ENCODE measurements around the gene LHX4. TPM values are rescaled to one million over a fixed set of nuclear protein-coding genes. Genes with fewer than 3 reads are reported as not detected.

Gene LHX4
- total RNA-seq, 1 experiment from 2014 or later = 4.2 TPM

DNA sequence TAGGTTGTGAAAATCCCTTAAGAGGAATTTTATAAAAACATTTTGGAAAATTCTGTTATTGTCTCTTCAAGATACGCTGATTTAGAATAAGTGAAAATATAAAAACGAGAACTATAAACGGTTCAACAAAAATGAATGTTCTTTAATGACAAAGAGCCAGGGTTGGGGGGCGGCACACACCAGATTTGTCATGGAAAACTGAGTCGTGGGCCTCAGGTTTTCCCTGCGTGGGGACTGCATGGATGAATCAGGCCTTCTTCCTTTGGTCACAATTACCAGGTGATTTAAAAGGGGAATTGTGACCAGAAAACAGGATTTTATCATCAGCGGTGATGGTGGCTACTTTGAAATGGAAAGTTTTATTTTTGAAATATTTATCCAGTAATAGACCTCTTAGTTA, 8.6 kb downstream of the LHX4 start:
- H3K27me3 ChIP-seq = no peaks in the 10 kb centered on the region
- DNase-seq = no peak
- no peaks in the 10 kb centered on the region for H3K9me3 ChIP-seq (replicated peaks)
- H3K27ac ChIP-seq = no peak overlapping the region
- no peaks in the 10 kb centered on the region for H3K36me3 ChIP-seq
- 0 out of 2 replicates have a peak, but pooled peaks cover 4% of the 10 kb centered on the region for H3K4me1 ChIP-seq
- H3K4me3 ChIP-seq = no peak overlapping the region

DNA sequence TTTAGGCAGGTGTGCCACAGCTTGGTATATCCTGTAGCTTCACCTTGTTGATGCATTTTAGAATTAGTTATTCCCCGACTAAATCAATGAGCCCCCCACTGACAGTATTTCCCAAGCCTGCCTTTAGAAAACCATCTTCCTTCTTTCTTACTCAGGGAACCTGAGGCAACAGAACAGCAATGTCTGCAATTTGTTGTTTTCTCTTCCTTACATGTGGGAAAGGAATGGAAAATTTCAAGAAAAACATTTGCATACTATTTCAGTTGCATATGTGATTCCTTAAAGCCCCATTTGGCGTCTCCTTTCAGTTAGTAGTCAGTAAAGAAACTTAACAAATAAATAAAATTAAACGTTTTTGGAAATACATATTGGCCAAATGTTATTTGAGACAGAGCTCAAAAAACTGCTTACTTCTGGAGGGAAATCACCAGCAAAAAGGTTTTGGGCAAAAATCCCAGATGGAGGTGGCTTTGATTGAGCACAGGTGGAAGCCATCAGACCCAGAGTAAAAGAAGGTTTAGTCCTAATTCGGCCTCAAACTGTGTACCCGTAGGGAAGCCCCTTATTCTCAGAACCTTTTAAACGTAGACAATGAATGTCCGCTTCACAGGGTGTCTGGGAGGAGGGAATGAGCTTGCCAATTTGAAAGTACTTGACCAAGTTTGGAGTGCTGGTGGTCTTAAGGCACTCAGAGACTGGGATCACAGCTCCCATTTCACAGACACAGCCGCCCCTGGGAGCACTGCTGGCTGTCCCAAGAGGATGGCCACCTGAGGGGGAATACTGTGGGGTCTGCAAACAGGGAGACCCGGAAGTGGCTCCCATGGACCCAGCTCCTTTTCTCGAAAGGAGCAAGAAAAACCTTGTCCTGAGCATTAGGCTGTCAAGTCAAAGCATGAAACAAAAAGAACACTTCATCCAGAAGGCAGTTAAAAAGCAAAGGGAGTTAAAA, 9.4 kb downstream of the LHX4 start:
- Histone ChIP-seq H3K9me3 (replicated peaks) (no peaks in the 10 kb centered on the region), H3K27me3 (no peaks in the 10 kb centered on the region), H3K4me3 (no peak overlapping the region), H3K4me1 (peaks cover 4% of the 10 kb centered on the region; the same call in 1 of the 2 replicates), H3K27ac (no peak overlapping the region), H3K36me3 (no peaks in the 10 kb centered on the region)
- no peak for DNase-seq

DNA sequence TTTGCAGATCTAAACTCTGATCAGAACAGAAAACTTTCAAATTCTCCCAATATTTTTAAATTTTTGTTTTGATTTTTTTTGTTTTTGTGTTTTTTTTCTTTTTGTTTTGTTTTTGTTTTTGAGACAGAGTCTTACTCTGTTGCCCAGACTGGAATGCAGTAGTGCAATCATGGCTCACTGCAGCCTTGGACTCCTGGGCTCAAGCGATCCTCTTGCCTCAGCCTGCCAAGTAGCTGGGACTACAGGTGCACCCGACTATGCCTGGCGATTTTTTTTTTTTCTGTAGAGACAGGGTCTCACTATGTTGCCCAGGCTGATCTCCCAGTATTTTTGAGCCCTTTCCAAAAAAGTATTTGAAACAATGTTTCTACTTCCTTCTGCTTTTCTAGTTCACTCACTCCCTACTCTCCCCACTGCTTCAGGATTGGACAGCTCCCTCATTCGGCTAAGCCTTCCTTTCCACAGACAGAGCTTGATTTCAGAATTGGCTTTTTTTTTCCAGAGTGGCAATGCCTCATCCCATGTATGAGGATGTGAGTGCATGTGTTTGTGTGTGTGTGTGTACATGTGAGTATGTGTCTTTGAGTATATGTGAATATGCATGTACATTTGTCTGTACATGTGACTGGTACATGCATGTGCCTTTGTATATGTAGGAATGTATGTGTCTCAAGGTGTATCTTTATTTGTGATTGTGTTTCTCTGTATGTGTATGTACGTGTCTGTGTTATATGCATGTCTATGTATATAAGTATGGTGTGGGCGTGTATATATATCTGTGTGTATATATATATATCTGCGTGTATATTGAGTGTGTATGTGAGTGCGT, 11.9 kb downstream of the LHX4 start:
- Histone ChIP-seq H3K4me3 (no peak overlapping the region), H3K36me3 (no peaks in the 10 kb centered on the region), H3K9me3 (replicated peaks) (no peaks in the 10 kb centered on the region), H3K4me1 (peaks cover 4% of the 10 kb centered on the region; the same call in 1 of the 2 replicates), H3K27me3 (no peaks in the 10 kb centered on the region), H3K27ac (no peak overlapping the region)
- peak in 1 of 2 experiments; percentile 24 for DNase-seq

DNA sequence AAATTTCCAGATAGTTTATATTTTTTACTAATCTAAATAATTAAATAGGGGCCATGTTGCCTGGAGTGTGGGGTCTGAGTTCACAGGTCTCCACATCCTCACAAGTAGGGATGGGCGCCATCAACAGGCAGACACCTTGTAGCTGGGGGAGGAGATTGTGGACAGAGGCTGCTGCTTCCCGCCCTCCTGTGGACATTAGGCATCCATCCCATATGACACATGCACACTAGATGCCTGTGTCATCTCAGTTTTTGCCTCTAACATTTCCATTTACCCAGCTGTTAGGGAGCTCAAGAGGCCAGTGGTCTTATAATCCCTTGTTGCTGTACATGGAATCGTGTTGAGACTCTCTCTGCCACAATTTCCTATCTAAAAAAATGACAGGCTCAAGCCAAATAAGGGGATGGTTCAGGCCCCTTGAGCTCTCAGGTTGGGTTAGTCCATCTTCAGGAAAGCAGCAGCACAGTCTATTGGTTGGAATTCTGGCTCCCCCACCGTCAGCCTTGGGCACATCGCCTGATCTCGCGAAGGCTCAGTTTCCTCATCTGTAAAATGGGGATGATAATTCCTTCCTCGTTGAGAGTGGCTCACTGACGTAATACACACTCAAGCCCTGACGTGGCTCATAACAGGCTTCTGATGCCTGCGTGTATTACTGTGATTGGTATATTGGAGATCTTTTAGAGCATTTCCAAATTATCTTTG, 13.6 kb downstream of the LHX4 start:
- H3K9me3 ChIP-seq (replicated peaks) = no peaks in the 10 kb centered on the region
- peaks cover 15% of the 10 kb centered on the region; the same call in 1 of the 2 replicates for H3K4me1 ChIP-seq
- H3K27ac ChIP-seq = no peak overlapping the region
- H3K27me3 ChIP-seq = no peaks in the 10 kb centered on the region
- no peak overlapping the region for H3K4me3 ChIP-seq
- no peaks in the 10 kb centered on the region for H3K36me3 ChIP-seq
- peak; percentile 56 to 75 for DNase-seq

DNA sequence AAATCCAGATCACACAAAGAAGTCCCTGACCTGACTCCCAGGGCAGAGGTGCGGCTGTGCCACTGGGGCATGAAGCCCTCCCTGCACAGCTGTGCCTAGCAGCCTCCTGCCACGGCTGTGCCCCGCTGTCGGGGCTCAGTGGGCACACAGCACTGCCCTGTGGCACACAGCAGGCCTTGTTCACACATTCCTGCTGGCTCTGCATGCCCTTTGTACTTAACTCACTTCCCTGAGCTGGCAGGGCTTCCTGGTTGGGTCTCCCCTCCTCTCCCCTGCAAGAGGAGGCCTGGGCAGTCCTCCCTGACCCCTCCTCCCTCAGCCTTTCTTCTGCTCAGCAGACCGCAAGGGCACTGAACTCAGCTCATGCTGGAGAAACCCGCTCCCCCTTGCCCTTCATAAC, 14.8 kb downstream of the LHX4 start:
- Histone ChIP-seq H3K27ac (no peak overlapping the region), H3K27me3 (no peaks in the 10 kb centered on the region)
- no peak for DNase-seq

DNA sequence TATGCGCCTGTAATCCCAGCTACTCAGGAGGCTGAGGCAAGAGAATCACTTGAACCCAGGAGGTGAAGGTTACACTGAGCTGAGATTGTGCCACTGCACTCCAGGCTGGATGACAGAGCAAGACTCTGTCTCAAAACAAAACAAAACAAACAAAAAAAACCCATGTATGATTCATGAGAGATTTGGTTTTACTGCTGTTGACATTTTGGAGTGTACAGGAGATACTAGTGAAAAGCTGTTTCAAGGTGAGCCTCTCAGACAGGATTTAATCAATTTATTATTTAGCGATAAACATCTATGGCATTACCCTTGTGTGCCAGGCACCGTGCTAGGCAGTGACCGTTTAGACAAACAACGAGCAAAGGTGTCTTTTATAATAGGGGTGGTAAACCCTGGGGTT, 16.5 kb downstream of the LHX4 start:
- no peak for DNase-seq
- H3K4me1 ChIP-seq = peaks cover 31% of the 10 kb centered on the region; the same call in 1 of the 2 replicates
- H3K36me3 ChIP-seq = no peaks in the 10 kb centered on the region
- H3K27me3 ChIP-seq = no peaks in the 10 kb centered on the region
- H3K4me3 ChIP-seq = no peak overlapping the region
- no peak overlapping the region for H3K27ac ChIP-seq
- no peaks in the 10 kb centered on the region for H3K9me3 ChIP-seq (replicated peaks)

More for the DNA sequence above, 14.8 kb downstream of the LHX4 start:
- Histone ChIP-seq H3K36me3 (no peaks in the 10 kb centered on the region), H3K4me3 (no peak overlapping the region), H3K4me1 (peaks cover 24% of the 10 kb centered on the region; the same call in 1 of the 2 replicates), H3K9me3 (replicated peaks) (no peaks in the 10 kb centered on the region)

DNA sequence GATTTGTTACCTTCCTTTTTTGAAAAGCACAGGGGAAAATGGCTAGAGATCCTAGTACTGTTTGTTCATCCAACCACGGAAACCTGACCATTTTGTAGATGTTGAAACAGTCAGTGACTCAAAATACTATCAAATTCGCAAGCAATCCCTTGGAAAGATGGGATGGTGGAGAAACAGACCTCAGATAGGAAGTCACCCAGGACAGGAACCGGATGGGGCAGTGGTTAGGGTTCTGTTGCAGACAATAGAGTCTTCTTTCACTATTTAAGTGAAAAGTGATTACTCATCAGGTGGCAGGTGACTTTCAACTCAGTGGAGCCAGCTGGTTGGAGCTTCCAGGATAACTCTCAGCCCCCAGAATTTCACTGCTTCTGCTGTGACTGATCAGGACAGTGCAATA, 17.0 kb downstream of the LHX4 start:
- H3K27ac ChIP-seq = no peak overlapping the region
- no peaks in the 10 kb centered on the region for H3K36me3 ChIP-seq
- H3K4me1 ChIP-seq = peaks cover 31% of the 10 kb centered on the region; the same call in 1 of the 2 replicates
- H3K9me3 ChIP-seq (replicated peaks) = no peaks in the 10 kb centered on the region
- no peak overlapping the region for H3K4me3 ChIP-seq
- no peaks in the 10 kb centered on the region for H3K27me3 ChIP-seq
- DNase-seq = no peak

DNA sequence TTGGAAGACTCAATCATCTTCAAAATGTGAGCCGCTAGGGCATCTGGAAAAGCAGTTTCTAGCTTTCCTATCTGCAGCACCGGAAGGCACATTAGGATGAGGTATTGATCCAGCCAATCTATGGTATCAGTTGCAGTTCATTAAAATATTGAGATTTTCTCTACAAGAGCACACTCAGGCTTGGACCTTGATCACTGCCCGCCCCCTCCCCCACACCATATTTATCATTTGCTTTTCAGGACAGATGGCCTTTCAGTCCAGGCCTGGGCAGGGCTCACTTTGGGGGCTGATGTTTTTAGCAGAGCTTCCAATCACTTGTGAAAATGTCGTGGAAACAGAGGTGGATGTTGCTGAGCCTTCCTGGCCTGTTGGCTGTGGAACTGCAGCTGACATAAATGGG, 17.5 kb downstream of the LHX4 start:
- Histone ChIP-seq H3K36me3 (no peaks in the 10 kb centered on the region), H3K27ac (no peak overlapping the region; the same call in 1 of the 2 replicates), H3K4me3 (no peak overlapping the region), H3K27me3 (no peaks in the 10 kb centered on the region), H3K9me3 (replicated peaks) (no peaks in the 10 kb centered on the region), H3K4me1 (peaks cover 31% of the 10 kb centered on the region; the same call in 1 of the 2 replicates)
- no peak for DNase-seq

DNA sequence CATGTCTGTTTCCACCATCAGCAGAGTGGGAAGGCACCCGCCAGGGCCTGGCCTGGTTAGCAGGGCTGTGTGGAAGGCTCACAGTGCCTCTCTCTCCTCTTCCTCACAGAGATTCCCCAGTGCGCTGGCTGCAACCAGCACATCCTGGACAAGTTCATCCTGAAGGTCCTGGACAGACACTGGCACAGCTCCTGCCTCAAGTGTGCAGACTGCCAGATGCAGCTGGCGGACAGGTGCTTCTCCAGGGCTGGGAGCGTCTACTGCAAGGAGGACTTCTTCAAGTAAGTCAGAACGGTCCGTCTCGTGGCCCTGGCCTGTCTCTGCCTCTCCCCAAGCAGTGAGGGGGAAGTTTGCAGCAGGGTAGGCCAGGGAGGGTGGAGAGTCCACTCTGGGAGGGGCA, 18.1 kb downstream of the LHX4 start:
- no peaks in the 10 kb centered on the region for H3K9me3 ChIP-seq (replicated peaks)
- DNase-seq = no peak
- H3K27me3 ChIP-seq = no peaks in the 10 kb centered on the region
- H3K36me3 ChIP-seq = no peaks in the 10 kb centered on the region
- no peak overlapping the region for H3K4me3 ChIP-seq
- H3K4me1 ChIP-seq = peaks cover 30% of the 10 kb centered on the region; the same call in 1 of the 2 replicates
- peak overlapping the region; percentile 76 for H3K27ac ChIP-seq

DNA sequence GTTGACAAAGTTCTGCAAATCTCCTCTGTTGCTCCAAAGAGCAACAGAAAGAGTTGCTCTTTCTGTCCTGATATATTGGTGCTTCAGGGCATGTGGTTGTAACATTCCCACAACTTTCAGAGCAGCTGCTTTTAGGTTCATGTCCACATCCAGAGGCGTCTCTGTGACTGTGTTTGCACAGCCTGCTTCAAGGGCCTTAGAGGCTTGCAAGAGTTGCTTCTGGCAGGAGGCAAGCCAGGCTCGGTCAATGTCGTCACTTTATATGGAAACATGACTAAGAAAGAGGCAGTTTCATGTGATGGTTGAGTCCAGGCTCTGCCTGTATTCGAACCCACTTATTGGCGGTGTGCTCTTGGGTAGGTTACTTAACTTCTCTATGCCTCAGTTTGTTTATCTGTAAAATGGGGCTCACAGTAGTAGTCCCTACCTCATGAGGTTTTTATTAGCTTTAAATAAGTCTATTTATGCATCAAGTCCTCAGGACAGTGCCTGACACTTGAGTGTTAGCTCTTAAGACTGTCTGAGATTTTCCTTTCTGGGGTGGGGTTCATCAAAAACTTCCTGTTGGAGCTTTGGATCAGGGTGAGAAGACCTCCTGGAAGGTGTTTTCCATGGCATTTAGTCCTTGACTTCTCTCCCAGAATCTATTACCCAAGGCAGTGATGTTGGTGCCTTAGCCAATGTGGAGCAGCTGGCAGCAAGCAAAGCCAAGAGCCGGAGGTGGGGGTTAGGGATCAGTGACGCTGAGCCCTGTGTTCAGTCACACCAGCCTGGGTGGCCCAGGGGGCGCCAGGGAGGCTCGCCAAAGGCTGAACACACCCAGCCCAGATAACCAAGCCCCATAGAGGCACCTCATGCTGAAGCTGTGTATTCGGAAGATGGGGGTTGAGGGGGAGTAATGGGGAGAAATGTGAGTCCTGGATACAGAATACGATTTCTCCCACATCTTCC, 18.9 kb downstream of the LHX4 start:
- DNase-seq = peak; percentile 91 to 94
- Histone ChIP-seq H3K4me3 (no peak overlapping the region), H3K27ac (peak overlapping the region; percentile 76)

DNA sequence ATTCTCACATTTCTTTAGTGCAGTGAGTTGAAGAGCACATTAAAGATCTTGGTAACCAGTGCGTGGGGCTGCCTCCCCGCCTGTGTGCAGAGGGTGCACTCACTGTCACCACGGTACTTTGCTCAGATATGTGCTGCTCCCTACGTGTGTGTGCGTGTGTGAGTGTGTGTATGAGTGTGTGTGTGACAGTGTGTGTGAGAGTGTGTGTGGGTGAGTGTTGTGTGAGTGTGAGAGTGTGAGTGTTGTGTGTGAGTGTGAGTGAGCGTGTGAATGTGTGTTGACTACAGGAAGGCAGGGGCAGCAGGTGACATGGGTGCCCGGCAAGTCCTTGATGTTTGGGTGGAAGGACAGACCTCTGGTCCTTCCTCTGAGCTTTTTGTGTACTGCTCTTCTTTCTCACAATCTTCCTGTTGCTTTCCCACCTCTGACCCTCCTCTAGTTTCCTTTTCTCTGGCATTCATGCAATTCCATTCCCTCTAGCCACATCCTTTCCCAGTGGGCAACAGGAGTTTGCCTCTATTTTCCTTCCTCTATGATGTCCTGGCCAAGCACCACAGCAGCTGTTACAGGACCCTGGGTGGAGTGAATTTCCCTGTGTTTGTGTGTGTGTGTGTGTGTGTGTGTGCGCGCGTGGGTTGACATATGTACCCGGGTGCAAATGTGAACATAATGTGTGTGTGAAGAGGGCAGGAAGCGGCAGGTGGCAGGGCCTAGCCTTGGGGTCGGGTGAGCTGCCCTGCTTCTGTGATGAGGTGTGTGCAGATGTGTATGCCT, 19.8 kb downstream of the LHX4 start:
- peak; percentile 60 to 66 for DNase-seq
- Histone ChIP-seq H3K27me3 (no peaks in the 10 kb centered on the region), H3K9me3 (replicated peaks) (no peaks in the 10 kb centered on the region), H3K36me3 (no peaks in the 10 kb centered on the region), H3K4me3 (no peak overlapping the region), H3K27ac (peak overlapping the region; percentile 76), H3K4me1 (peaks cover 35% of the 10 kb centered on the region; the same call in 1 of the 2 replicates)

More for the DNA sequence above, 18.9 kb downstream of the LHX4 start:
- Histone ChIP-seq H3K9me3 (replicated peaks) (no peaks in the 10 kb centered on the region), H3K4me1 (peaks cover 27% of the 10 kb centered on the region; the same call in 1 of the 2 replicates), H3K27me3 (no peaks in the 10 kb centered on the region), H3K36me3 (no peaks in the 10 kb centered on the region)

DNA sequence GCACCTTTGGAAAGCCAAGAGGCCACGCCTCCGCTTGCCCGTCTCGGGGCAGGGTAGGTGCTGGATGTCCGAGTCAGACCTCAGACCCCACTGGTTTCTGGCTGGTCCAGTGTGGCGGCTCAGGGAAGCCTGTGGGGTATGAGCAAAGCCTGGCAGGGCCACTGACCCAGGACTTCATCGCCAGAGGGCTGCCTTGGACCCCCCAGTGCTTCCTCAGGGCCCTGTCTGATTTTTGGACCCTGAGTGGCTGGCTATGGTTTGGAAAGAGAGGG, 20.4 kb downstream of the LHX4 start:
- peak overlapping the region; percentile 76; the same call in 1 of the 2 replicates for H3K27ac ChIP-seq
- H3K9me3 ChIP-seq (replicated peaks) = no peaks in the 10 kb centered on the region
- H3K4me1 ChIP-seq = peaks cover 39% of the 10 kb centered on the region; the same call in 1 of the 2 replicates
- H3K4me3 ChIP-seq = no peak overlapping the region
- no peaks in the 10 kb centered on the region for H3K36me3 ChIP-seq
- H3K27me3 ChIP-seq = no peaks in the 10 kb centered on the region
- no peak for DNase-seq
